OCI-LY7 (cell line): ENCODE results near the gene FBLN5. TPM values are rescaled to one million over a fixed set of nuclear protein-coding genes. Genes with fewer than 3 reads are reported as not detected.
"Not testable (repeated sequence)": the region's sequence is repeated elsewhere in the genome, so short reads cannot be mapped to it uniquely, and the experiment has no call there.

ENCODE experiments used
- BruUV-seq: library from RNA; stranded (reverse); fragments of 400-500 nt; replicated peaks from 2 replicates; lab custom pipeline; 2021; lab: Mats Ljungman, UMichigan
- CTCF ChIA-PET: fragments of 300-600 bp; sonication (Branson Sonifier 250); formaldehyde crosslinking; loops from one replicate; lab custom pipeline; 2022; ENCODE audit warnings: antibody characterized with exemption; ENCODE audit not compliant: unreplicated experiment; lab: Charles Lee
- POLR2A ChIA-PET: fragments of 300-600 bp; sonication (Branson Sonifier 250); formaldehyde crosslinking; loops from one replicate; lab custom pipeline; 2022; ENCODE audit warnings: antibody characterized with exemption; lab: Charles Lee
- DNase-seq: peaks from one replicate; pipeline ENCODE4 v3.0.0-alpha.2; 2015; ENCODE audit warnings: low spot score
- H2AFZ ChIP-seq: fragments of 200-600 bp; sonication (generic), shearing (Covaris generic); 2 replicates; pipeline ENCODE4 v1.6.1; 2014; ENCODE audit warnings: mild to moderate bottlenecking, antibody characterized with exemption, low read length, moderate library complexity
- H3K27ac ChIP-seq: fragments of 200-600 bp; sonication (generic); 2 replicates; pipeline ENCODE4 v1.5.1; 2014; ENCODE audit warnings: mixed run types, low read depth, mild to moderate bottlenecking, moderate library complexity, low read length, inconsistent platforms; ENCODE audit not compliant: poor library complexity, severe bottlenecking
- H3K36me3 ChIP-seq: fragments of 200-600 bp; sonication (generic); 2 replicates; pipeline ENCODE4 v1.6.1; 2014; ENCODE audit warnings: mild to moderate bottlenecking, antibody characterized with exemption, low read length, moderate library complexity, mixed read lengths; ENCODE audit not compliant: insufficient read depth
- H3K4me1 ChIP-seq: fragments of 200-600 bp; sonication (generic); 2 replicates; pipeline ENCODE4 v1.5.1; 2014; ENCODE audit warnings: mild to moderate bottlenecking, low read length; ENCODE audit not compliant: insufficient read depth, poor library complexity, severe bottlenecking
- H3K4me2 ChIP-seq: fragments of 200-600 bp; sonication (generic); 2 replicates; pipeline ENCODE4 v1.6.1; 2014; ENCODE audit warnings: mild to moderate bottlenecking, low read length
- H3K4me3 ChIP-seq: fragments of 200-600 bp; sonication (generic); 2 replicates; pipeline ENCODE4 v1.5.1; 2014; ENCODE audit warnings: mild to moderate bottlenecking, low read depth, low read length; ENCODE audit not compliant: poor library complexity, severe bottlenecking
- H3K79me2 ChIP-seq: fragments of 200-600 bp; sonication (generic); 2 replicates; pipeline ENCODE4 v1.6.1; 2016; ENCODE audit warnings: low read depth, mild to moderate bottlenecking, low read length, moderate library complexity, mixed read lengths; ENCODE audit not compliant: insufficient read depth
- H3K9me2 ChIP-seq: fragments of 200-600 bp; sonication (generic); 2 replicates; pipeline ENCODE4 v1.6.1; 2016; ENCODE audit warnings: mild to moderate bottlenecking, low read length, mixed read lengths; ENCODE audit not compliant: insufficient read depth
- H3K9me3 ChIP-seq: fragments of 200-600 bp; sonication (generic); 2 replicates; pipeline ENCODE4 v1.6.1; 2014; ENCODE audit warnings: mild to moderate bottlenecking, mixed run types, low read length, mixed read lengths
- H4K20me1 ChIP-seq: fragments of 200-600 bp; sonication (generic); 2 replicates; pipeline ENCODE4 v1.6.1; 2014; ENCODE audit warnings: mild to moderate bottlenecking, antibody characterized with exemption, low read length, moderate library complexity, mixed read lengths; ENCODE audit not compliant: insufficient read depth
- CTCF ChIP-seq: fragments of 200-600 bp; sonication (generic); conservative IDR thresholded peaks from 2 replicates; pipeline ENCODE4 v1.5.1; 2014; ENCODE audit warnings: mild to moderate bottlenecking, antibody characterized with exemption, low read length, moderate library complexity, mixed read lengths
- EZH2phosphoT487 ChIP-seq: fragments of 200-600 bp; sonication (generic); IDR thresholded peaks from 2 replicates; pipeline ENCODE4 v1.6.1; 2018; ENCODE audit warnings: low read depth, borderline replicate concordance, mild to moderate bottlenecking, mixed run types, antibody characterized with exemption, low read length, moderate library complexity, mixed read lengths
- intact Hi-C: fragments of 100-400 bp; cut with micrococcal nuclease; formaldehyde crosslinking; loops from one replicate; pipeline ENCODE4 v1.10.0; 2022; ENCODE audit not compliant: unreplicated experiment
- total RNA-seq, 2 experiments: library from RNA; depleted of rRNA in 1 of 2; stranded (reverse); fragments of >200 nt in 1 of 2; shearing (Covaris generic) in 1 of 2; gene quantifications; 2 replicates each; pipeline ENCODE4 v1.2.3, GENCODE V29; 2014 to 2022

The FBLN5 gene
- total RNA-seq, 2 experiments from 2014 or later: 0.91 to 2.3 TPM

- Histone ChIP-seq H3K9me2 (no peaks in the 10 kb centered on the region), H3K4me2 (no peak overlapping the region), H3K36me3 (no peaks in the 10 kb centered on the region), H3K27ac (no peak overlapping the region), H3K4me1 (no peaks in the 10 kb centered on the region), H3K79me2 (no peaks in the 10 kb centered on the region), H4K20me1 (no peaks in the 10 kb centered on the region), H2AFZ (no peak overlapping the region), H3K9me3 (no peaks in the 10 kb centered on the region), H3K4me3 (no peak overlapping the region)
- TF ChIP-seq EZH2phosphoT487: no peak
- no peak for TF ChIP-seq CTCF
- ChIA-PET CTCF (no interaction called here), POLR2A (interaction anchor here (0.6 to 0.7 kb wide), 2 partner anchors 10 to 1240 kb away, joined by 4 read pairs; no protein-coding TSS in a partner anchor)
- BruUV-seq: no TSS peak
- no peak for DNase-seq
- intact Hi-C loops: loop anchor here (10.0 kb wide), 1 partner anchor 244 kb away; no protein-coding TSS in a partner anchor
Measured at GRCh38 chr14:91898372-91898771, 49.1 kb downstream of the FBLN5 start.

DNA sequence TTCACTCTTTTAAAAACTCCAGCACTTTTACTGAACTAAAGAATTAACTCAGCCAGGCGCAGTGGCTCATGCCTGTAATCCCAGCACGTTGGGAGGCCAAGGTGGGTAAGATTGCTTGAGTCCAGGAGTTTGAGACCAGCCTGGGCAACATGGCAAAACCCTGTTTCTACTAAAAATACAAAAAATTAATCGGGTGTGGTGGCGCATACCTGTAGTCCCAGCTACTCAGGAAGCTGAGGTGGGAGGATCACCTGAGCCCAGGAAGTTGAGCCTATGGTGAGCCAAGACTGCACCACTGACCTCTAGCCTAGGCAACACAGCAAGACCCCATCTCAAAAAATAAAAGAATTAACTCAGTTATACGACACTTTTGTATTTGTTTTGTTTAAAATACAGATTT, 49.8 kb downstream of the FBLN5 start:
- H3K79me2 ChIP-seq, H2AFZ ChIP-seq, CTCF ChIA-PET: not testable (repeated sequence)

GRCh38 chr14:91897106-91897701, 50.3 kb downstream of the FBLN5 start:
- Histone ChIP-seq H3K4me2 (no peak overlapping the region), H3K9me3 (no peaks in the 10 kb centered on the region), H4K20me1 (no peaks in the 10 kb centered on the region), H3K79me2 (no peaks in the 10 kb centered on the region), H3K4me1 (no peaks in the 10 kb centered on the region), H3K36me3 (no peaks in the 10 kb centered on the region), H3K9me2 (no peaks in the 10 kb centered on the region), H3K27ac (no peak overlapping the region), H3K4me3 (no peak overlapping the region), H2AFZ (no peak overlapping the region)
- no peak for TF ChIP-seq EZH2phosphoT487
- no TSS peak for BruUV-seq
- no peak for DNase-seq
- intact Hi-C loops: loop anchor here (10.0 kb wide), 1 partner anchor 242 kb away; no protein-coding TSS in a partner anchor
- ChIA-PET POLR2A (interaction anchor here (0.7 to 0.8 kb wide), 2 partner anchors 17 to 604 kb away, joined by 3 read pairs; no protein-coding TSS in a partner anchor), CTCF (no interaction called here)

More for the DNA sequence above, 49.8 kb downstream of the FBLN5 start:
- BruUV-seq, H3K27ac ChIP-seq, H4K20me1 ChIP-seq, H3K4me1 ChIP-seq, H3K9me3 ChIP-seq, POLR2A ChIA-PET, H3K9me2 ChIP-seq, H3K4me3 ChIP-seq, DNase-seq, H3K4me2 ChIP-seq, H3K36me3 ChIP-seq: not testable (repeated sequence)
- intact Hi-C loops: loop anchor here (10.0 kb wide), 1 partner anchor 243 kb away; no protein-coding TSS in a partner anchor
